ENCODE results near the gene GFY. TPM values are rescaled to one million over a fixed set of nuclear protein-coding genes. Genes with fewer than 3 reads are reported as not detected.
A peak's percentile ranks its signal among the peaks of the same experiment; 100 is the strongest.

GFY gene
- total and polyA plus RNA-seq, 9 of the 15 experiments (the other 6 are each of a cell fraction or from before 2014, with no cell fraction given), result 0.06 to 0.40 (median 0.19) TPM; not detected in 3

- POLR2A ChIA-PET, result interaction anchor here (1.3 to 3.7 kb wide), 2 partner anchors 11 to 46 kb away, joined by 3 to 14 read pairs; no protein-coding TSS in a partner anchor
Observed at GRCh38 chr19:49442354-49442753, 17.2 kb downstream of the GFY start.

More at GRCh38 chr19:49442354-49442753, 17.2 kb downstream of the GFY start:
- H3K27me3 ChIP-seq (ENCODE audit: control insufficient read depth in 2 of 2, insufficient read depth in 2 of 2, low read length in 2 of 2), result peaks cover 7 to 19% of the 10 kb centered on the region in 2 experiments; a peak in 4 of 5 replicates
- FAIRE-seq (no peak), ATAC-seq (no peak; the same call in 2 of the 3 replicates), DNase-seq (ENCODE audit: extremely low read depth in 1 of 4, low spot score in 3 of 4) (no peak)
- H3K4me2 ChIP-seq (ENCODE audit: insufficient read depth, low read length), result peak overlapping the region; percentile 87
- H3K9me3 ChIP-seq (replicated peaks; ENCODE audit: control insufficient read depth, insufficient read depth, low read depth, low read length), result no peaks in the 10 kb centered on the region
- BruUV-seq (replicated peaks), result no TSS peak
- H3K4me1 ChIP-seq (replicated peaks in 1 of 2; ENCODE audit: control insufficient read depth in 2 of 2, insufficient read depth in 2 of 2, low read length in 2 of 2), result peaks cover 25 to 47% of the 10 kb centered on the region in 2 experiments; a peak in 4 of 5 replicates
- H4K20me1 ChIP-seq (replicated peaks; ENCODE audit: control insufficient read depth, insufficient read depth, low read length), result no peaks in the 10 kb centered on the region
- H3K4me3 ChIP-seq, result peak overlapping the region; percentile 84
- no peaks in the 10 kb centered on the region for H3K79me2 ChIP-seq (ENCODE audit: control insufficient read depth, insufficient read depth, low read length)
- in situ Hi-C loops (cut with MboI), result no loop called here
- H3K36me3 ChIP-seq (ENCODE audit: control insufficient read depth, insufficient read depth, low read length), result peaks cover 12% of the 10 kb centered on the region; the same call in 1 of the 3 replicates
- CTCF ChIA-PET (ENCODE audit: low intra/inter-chr PET ratio), result interaction anchor here (0.7 to 3.1 kb wide), 2 partner anchors 50 to 238 kb away, joined by 3 to 59 read pairs; no protein-coding TSS in a partner anchor
- peak overlapping the region; percentile 58; the same call in 2 of the 3 replicates for H3K27ac ChIP-seq (ENCODE audit: extremely low read depth, low read depth, low read length)
- TF ChIP-seq ZKSCAN8 (CRISPR knock-in tag; IDR thresholded peaks at IDR 0.05), result no peak
- TF ChIP-seq USF1 (CRISPR knock-in tag; IDR thresholded peaks at IDR 0.05), result no peak
- TF ChIP-seq NFE2 (IDR thresholded peaks at IDR 0.05; ENCODE audit: low read depth), result no peak
- TF ChIP-seq CREB5 (CRISPR knock-in tag; IDR thresholded peaks at IDR 0.05), result no peak
- no peak for TF ChIP-seq EP300 (IDR thresholded peaks at IDR 0.05; ENCODE audit: low read length)
- 0% methylated on average over 7 of the region's 11 CpGs for WGBS (ENCODE audit: insufficient coverage, low coverage, missing lambda C conversion rate)
- H3K9me1 ChIP-seq (ENCODE audit: control insufficient read depth, insufficient read depth, low read length), result no peaks in the 10 kb centered on the region
- H3K9ac ChIP-seq (ENCODE audit: insufficient read depth in 1 of 2, low read depth in 2 of 2, low read length in 2 of 2), result peak overlapping the region in 1 of 2 experiments; percentile 89; a peak in 1 of 4 replicates
- peak overlapping the region; percentile 97 for H2AFZ ChIP-seq (ENCODE audit: low read depth, low read length)
- intact Hi-C loops (cut with micrococcal nuclease), result loop anchor here (2.0 to 10.0 kb wide), 3 partner anchors 20 to 290 kb away; partner anchors contain the start of gene PTH2
